Tibial artery (tissue), 4 donors: ENCODE data around the gene IGFBP4.
A peak's percentile ranks its signal among the peaks of the same experiment; 100 is the strongest.

Source experiments
- DNase-seq, 2 donors: peaks; one replicate each; pipeline ENCODE4 v3.0.0-alpha.2; 2019
- H3K27ac ChIP-seq, 2 donors: fragments of 200-600 bp; sonication (generic) in 1 of 2; 1 replicate in 1 of 2; 2 replicates in 1 of 2; pipeline ENCODE4 v1.5.1; 2018 to 2019; ENCODE audit warnings: mild to moderate bottlenecking in 1 of 2
- H3K27me3 ChIP-seq, 2 donors: fragments of 200-600 bp; sonication (generic) in 1 of 2; one replicate each; pipeline versions ENCODE4 v1.5.1 to v1.6.0; 2016 to 2019
- H3K36me3 ChIP-seq, 3 donors: fragments of 200-600 bp; sonication (generic) in 2 of 3; one replicate each; pipeline ENCODE4 v1.5.1; 2016 to 2019; ENCODE audit warnings: mild to moderate bottlenecking in 2 of 3
- H3K4me1 ChIP-seq, 4 donors: fragments of 200-600 bp; sonication (generic) in 2 of 4; 1 replicate in 3 of 4; 2 replicates in 1 of 4; pipeline ENCODE4 v1.5.1; 2016 to 2019
- H3K4me3 ChIP-seq, 2 donors: fragments of 200-600 bp; sonication (generic) in 1 of 2; 1 replicate in 1 of 2; 2 replicates in 1 of 2; pipeline ENCODE4 v1.5.1; 2018 to 2019; ENCODE audit warnings: mild to moderate bottlenecking in 2 of 2
- H3K9me3 ChIP-seq, 3 donors: fragments of 200-600 bp; sonication (generic) in 1 of 3; one replicate each; pipeline ENCODE4 v1.5.1; 2016 to 2019
- intact Hi-C: fragments of 100-400 bp; cut with DNase I; formaldehyde crosslinking; loops from one replicate; pipeline ENCODE4 v1.15.0; 2023; ENCODE audit warnings: low total_unique reads
- TF ChIP-seq, protein P1 (sequence below), 2 experiments: fragments of 200-600 bp in 1 of 2; fragments of 450-650 bp in 1 of 2; IDR thresholded peaks; one replicate each; pipeline ENCODE4 v1.5.1; 2017 to 2019; ENCODE audit warnings: antibody characterized with exemption in 2 of 2, mild to moderate bottlenecking in 1 of 2, moderate library complexity in 1 of 2

The IGFBP4 gene

DNA sequence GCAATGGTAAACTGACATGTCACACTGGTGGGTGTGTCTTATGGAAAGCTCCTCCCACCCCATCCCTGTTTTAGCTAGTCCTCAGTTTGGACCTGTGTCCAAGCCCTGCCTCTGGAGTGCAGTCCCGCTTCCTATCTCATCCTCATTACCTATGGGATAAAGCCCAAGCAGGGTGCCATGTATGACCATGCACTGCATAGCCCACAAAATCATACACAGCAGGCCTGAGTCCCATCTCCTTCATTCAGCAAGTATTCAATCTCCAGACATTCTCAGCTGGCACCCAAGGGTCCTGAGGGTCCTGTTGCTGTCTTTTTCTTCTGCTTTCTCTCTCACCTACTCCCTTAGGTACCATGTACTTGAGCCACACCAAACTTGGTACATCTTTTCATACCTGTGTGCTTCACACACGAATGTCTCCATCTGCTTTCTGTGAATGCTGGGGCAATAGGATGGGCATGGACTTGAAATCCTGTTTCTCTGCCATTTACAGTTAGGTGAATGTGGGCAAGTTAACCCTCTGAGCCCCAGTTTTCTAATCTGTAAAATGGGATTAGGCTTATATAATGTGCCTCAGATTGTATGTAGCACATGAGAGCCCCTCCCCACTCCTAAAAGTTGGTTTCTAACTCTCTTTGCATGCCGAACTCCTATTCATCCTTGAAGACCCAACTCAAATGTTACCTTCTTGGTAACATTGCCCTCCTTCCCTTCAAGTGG lies 29.6 kb downstream of the IGFBP4 start:
- TF ChIP-seq, protein P1, sequence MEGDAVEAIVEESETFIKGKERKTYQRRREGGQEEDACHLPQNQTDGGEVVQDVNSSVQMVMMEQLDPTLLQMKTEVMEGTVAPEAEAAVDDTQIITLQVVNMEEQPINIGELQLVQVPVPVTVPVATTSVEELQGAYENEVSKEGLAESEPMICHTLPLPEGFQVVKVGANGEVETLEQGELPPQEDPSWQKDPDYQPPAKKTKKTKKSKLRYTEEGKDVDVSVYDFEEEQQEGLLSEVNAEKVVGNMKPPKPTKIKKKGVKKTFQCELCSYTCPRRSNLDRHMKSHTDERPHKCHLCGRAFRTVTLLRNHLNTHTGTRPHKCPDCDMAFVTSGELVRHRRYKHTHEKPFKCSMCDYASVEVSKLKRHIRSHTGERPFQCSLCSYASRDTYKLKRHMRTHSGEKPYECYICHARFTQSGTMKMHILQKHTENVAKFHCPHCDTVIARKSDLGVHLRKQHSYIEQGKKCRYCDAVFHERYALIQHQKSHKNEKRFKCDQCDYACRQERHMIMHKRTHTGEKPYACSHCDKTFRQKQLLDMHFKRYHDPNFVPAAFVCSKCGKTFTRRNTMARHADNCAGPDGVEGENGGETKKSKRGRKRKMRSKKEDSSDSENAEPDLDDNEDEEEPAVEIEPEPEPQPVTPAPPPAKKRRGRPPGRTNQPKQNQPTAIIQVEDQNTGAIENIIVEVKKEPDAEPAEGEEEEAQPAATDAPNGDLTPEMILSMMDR (IDR thresholded peaks at IDR 0.05): no peak
- intact Hi-C loops: no loop called here
- H3K27me3 ChIP-seq: peaks cover 0 to 1% of the 10 kb centered on the region in 2 donors
- H3K27ac ChIP-seq: no peak overlapping the region
- no peak for DNase-seq
- no peaks in the 10 kb centered on the region for H3K36me3 ChIP-seq
- H3K4me3 ChIP-seq: no peak overlapping the region
- H3K9me3 ChIP-seq: no peaks in the 10 kb centered on the region
- peaks cover 0 to 21% (median 10%) of the 10 kb centered on the region in 4 donors for H3K4me1 ChIP-seq

DNA sequence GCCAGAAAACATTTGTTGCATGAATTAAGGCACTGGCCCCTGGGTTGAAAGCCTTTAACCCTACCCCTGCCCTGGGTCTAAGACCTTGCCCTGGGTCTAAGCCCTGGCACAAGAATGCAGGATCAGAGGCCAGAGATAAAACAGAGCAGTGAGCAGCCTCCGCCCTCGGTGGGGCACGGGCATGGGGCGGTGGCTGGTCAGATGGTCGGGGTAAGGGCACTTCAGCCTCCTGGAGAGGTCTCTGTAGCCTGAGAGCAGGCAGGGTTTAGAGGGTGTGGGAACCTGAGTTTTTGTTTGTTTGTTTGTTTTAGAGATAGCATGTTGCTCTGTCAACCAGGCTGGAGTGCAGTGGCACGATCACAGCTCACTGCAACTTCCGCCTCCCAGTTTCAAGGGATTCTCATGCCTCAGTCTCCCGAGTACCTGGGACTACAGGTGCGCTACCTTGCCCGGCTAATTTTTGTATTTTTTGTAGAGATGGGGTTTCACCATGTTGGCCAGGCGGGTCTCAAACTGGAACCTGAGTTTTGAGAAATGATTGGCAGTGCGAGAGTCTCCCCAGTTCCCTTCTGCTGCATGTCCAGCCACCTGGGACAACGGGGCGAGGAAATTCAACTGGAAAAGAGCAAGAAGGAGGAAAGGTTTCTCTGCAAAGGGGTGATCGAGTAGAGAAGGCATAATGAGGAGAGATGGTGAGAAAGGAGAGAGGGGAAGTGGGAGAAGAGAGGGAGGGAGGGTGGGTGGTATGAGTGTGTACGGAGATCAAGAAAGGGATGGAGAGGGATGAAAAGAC lies 30.5 kb downstream of the IGFBP4 start:
- intact Hi-C loops: no loop called here
- H3K4me1 ChIP-seq: peaks cover 0 to 21% (median 10%) of the 10 kb centered on the region in 4 donors

DNA sequence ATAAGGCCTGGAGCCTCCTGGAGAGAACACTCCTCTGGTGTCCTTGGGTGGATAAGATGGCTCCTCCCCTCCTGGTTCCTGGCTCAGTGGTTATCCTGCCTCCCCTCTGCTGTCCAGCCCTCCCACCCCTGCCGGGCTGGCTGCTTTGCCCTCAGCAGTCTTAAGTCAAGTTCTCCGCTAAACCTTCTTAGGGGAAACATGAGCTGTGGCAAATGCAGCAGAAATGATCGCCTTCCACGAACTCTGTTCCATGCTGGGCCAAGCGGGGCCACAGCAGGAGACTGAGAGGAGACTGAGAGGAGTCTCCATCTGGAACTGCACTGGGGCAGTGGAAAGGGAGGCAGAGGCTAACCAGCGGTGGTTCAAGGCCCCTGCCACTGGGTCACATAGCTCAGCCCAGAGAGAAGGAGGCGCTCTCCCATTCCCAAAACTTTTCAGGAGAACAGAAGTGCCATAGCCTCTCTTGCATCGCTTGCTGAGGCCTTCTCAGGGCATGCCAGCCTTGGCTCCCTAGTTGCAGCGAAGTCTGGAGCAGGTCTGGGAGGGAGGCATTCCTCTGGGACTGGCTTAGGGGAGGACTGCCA lies 31.3 kb downstream of the IGFBP4 start:
- DNase-seq: no peak
- H3K27me3 ChIP-seq: no peaks in the 10 kb centered on the region
- intact Hi-C loops: loop anchor here (5.0 kb wide), 1 partner anchor 58 kb away; no protein-coding TSS in a partner anchor
- H3K9me3 ChIP-seq: no peaks in the 10 kb centered on the region
- no peak overlapping the region for H3K4me3 ChIP-seq
- no peak overlapping the region for H3K27ac ChIP-seq
- H3K36me3 ChIP-seq: no peaks in the 10 kb centered on the region
- H3K4me1 ChIP-seq: peaks cover 0 to 21% (median 10%) of the 10 kb centered on the region in 4 donors
- TF ChIP-seq, protein P1 (IDR thresholded peaks at IDR 0.05): no peak

More for the DNA sequence above, 30.5 kb downstream of the IGFBP4 start:
- TF ChIP-seq, protein P1 (IDR thresholded peaks at IDR 0.05): no peak
- no peak overlapping the region for H3K4me3 ChIP-seq
- H3K27me3 ChIP-seq: no peaks in the 10 kb centered on the region
- no peaks in the 10 kb centered on the region for H3K36me3 ChIP-seq
- no peak for DNase-seq
- H3K9me3 ChIP-seq: no peaks in the 10 kb centered on the region
- H3K27ac ChIP-seq: no peak overlapping the region

DNA sequence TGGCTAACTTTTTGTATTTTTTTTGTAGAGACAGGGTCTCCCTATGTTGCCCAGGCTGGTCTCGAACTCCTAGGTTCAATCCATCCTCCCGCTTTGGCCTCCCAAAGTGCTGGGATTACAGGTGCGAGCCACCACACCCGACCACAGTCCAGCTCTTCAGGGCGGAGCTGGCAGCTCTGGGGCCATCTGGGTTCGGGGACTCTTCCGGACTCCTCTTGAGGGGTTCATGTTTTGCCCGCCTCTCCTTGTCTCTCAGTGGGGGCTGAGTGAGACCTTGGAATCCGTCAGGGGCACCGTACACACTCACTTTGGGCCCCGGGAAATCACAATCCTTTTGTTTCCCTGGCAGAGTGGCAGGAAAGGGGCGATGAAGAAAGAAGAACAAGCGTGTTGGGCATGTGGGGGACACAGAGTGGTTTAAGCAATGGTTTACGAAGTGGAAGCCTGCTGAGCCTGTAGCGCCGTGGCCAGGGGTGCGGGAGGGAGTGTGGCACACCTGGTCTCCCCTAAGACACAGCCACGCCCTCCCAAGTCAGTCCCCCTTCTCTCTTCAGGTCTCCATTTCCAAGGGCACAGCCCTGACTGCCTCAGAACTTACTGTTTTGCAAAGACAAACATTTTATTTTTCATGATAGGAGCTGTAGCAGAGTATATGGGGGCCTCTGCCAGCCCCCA lies 32.1 kb downstream of the IGFBP4 start:
- TF ChIP-seq, protein P1 (IDR thresholded peaks at IDR 0.05): no peak
- DNase-seq: no peak
- Histone ChIP-seq H3K4me3 (no peak overlapping the region), H3K27ac (peak overlapping the region in 1 of 2 donors; percentile 20), H3K4me1 (peaks cover 0 to 21% (median 10%) of the 10 kb centered on the region in 4 donors), H3K36me3 (no peaks in the 10 kb centered on the region), H3K9me3 (no peaks in the 10 kb centered on the region), H3K27me3 (no peaks in the 10 kb centered on the region)
- intact Hi-C loops: loop anchor here (5.0 kb wide), 1 partner anchor 57 kb away; no protein-coding TSS in a partner anchor

DNA sequence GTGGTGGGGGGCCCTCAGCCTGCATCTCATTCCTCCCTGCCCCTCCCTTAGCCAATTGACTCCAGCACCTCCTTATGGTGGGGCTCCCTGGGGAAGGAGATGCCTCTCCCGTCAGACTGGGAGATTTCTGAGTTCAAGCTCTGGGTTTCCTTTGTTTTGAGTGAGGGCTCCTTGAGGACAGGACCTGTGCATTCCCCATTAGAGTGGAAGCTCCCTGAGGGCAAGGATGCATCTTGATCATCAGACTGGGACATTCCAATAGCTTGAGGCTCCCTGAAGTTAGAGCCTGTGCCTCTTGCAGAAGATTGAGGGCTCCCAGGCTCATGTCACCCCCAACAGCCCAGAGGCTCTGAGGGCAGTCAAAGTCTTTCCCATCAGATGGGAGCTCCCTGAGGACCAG lies 34.5 kb downstream of the IGFBP4 start:
- TF ChIP-seq, protein P1 (IDR thresholded peaks at IDR 0.05): no peak
- Histone ChIP-seq H3K36me3 (no peaks in the 10 kb centered on the region), H3K27ac (no peak overlapping the region), H3K9me3 (no peaks in the 10 kb centered on the region), H3K4me1 (peaks cover 0 to 9% (median 5%) of the 10 kb centered on the region in 4 donors), H3K27me3 (no peaks in the 10 kb centered on the region), H3K4me3 (no peak overlapping the region)
- intact Hi-C loops: loop anchor here (2.0 to 5.0 kb wide), 2 partner anchors 39 to 55 kb away; no protein-coding TSS in a partner anchor
- no peak for DNase-seq
